Endothelial cell of hepatic sinusoid (primary cell): Measurements from ENCODE around the gene CCDC51.
"Not testable (repeated sequence)": the region's sequence is repeated elsewhere in the genome, so short reads cannot be mapped to it uniquely, and the experiment has no call there.

Source experiments
- in situ Hi-C: cut with HindIII; loops from 2 replicates; pipeline ENCODE4 v1.10.0; 2017; ENCODE audit warnings: low sequenced_read_pairs

The CCDC51 gene, protein sequence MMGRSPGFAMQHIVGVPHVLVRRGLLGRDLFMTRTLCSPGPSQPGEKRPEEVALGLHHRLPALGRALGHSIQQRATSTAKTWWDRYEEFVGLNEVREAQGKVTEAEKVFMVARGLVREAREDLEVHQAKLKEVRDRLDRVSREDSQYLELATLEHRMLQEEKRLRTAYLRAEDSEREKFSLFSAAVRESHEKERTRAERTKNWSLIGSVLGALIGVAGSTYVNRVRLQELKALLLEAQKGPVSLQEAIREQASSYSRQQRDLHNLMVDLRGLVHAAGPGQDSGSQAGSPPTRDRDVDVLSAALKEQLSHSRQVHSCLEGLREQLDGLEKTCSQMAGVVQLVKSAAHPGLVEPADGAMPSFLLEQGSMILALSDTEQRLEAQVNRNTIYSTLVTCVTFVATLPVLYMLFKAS

GRCh38 chr3:48439820-48440589, at the start of gene CCDC51, which contains the start of gene TMA7:
CCDC51 (minus strand) TSS chr3:48440119; CDS start chr3:48435128, 4,991 bp downstream.
TMA7 (plus strand) TSS chr3:48440257; CDS start chr3:48440297, 40 bp downstream.
- in situ Hi-C loops: loop anchor here (10.0 kb wide), 1 partner anchor 215 kb away; the partner anchor contains the start of gene CAMP

DNA sequence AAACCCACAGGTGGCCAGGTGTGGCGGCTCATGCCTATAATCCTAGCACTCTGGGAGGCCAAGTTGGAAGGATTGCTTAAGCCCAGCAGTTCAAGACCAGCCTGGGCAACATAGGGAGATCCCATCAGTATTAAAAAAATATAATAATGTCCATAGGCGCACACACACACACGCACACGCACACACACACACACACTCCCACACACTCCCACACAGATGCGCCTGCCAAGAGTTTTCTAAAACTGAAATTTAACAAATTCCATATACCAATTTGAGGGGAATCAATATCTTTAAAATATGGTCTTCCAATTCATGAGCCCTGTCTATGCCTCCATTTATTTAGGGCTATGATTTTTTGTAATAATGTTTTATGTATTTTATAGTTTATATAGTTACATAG, 47.0 kb upstream of the CCDC51 start:
- in situ Hi-C loops: no loop called here

DNA sequence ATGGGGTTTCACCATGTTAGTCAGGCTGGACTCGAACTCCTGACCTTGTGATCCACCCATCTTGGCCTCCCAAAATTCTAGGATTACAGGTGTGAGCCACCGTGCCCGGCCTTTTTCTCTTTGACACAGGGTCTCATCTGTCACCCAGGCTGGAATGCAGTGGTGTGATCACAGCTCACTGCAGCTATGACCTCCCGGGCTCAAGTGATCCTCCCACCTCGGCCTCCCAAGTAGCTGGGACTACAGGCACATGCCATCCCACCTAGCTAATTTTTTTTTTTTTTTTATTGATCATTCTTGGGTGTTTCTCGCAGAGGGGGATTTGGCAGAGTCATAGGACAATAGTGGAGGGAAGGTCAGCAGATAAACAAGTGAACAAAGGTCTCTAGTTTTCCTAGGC, 42.9 kb upstream of the CCDC51 start:
- in situ Hi-C loops: not testable (repeated sequence)

- in situ Hi-C loops: not testable (repeated sequence)
Measured at GRCh38 chr3:48480891-48481290, 41.0 kb upstream of the CCDC51 start.

DNA sequence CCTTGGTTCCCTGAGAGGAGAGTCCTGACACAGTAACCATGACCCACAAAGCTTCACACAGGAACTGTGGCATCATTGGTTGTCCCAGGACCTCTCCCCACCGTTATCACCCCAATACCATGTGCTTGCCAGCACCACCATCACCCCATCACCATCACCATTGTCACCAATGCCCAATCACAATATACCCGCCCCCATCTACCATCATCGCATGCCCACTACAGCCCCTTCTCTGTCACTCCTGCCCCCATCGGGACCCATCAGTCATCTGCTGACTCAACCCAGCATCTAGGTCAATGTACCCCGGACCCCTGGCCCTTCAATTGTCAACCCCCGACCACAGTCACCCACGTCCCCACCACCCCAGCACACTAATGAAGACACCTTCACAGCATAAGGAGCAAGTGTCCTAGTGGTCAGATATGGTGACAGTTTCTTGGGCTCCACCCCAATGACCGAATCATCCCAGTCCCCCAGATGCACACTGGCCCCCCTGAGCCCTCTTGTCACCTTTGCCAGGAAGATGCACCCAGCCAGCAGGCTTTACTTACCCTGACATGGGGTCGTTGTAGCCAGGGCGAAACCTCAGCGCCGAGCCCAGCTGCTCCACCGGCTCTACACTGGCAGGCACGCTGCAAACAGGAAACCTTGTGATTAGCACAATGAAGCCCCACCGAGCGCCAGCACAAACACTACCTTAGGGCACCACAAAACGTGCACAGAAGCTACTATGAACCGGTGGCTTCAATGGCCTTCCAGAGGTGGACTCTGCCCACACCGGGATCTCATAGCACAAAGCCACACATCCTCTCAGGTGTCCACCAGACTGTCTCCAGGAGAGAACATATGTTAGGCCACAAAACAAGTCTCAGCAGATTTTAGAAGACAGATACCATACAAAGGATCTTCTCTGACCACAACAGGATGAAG, 39.0 kb upstream of the CCDC51 start:
- in situ Hi-C loops: loop anchor here (10.0 kb wide), 1 partner anchor 156 kb away; the partner anchor contains the start of gene SLC26A6

DNA sequence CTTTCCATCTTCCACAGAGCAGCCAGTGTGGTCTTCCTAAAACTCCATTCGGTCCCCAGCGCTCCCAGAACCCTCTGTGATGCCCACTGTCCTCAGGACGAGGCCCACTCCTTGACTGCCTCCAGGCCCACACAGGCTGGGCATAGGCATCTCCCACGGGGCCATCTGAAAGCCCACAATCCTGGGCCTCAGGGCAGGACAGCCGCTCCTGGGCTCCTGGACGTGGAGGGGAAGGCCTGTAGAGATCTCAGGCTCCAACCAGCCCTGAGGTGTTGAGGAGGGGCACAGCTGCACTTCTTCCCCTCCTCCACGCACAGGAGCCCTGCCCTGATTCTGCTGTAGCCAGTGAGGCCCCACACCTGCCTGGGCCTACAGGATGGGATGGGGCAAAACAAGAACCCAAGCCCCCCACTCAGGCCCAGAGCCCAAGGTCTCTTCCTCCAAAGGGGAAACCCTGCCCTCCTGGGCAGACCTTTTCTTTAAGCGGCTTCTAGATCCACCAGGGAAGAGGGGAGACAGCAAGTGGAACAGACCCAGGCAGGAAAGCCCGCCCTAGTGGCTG, 38.1 kb upstream of the CCDC51 start:
- in situ Hi-C loops: loop anchor here (10.0 kb wide), 1 partner anchor 157 kb away; the partner anchor contains the start of gene SLC26A6

- in situ Hi-C loops: loop anchor here (10.0 kb wide), 1 partner anchor 158 kb away; the partner anchor contains the start of gene SLC26A6
Measured at GRCh38 chr3:48476426-48477053, 36.6 kb upstream of the CCDC51 start.

DNA sequence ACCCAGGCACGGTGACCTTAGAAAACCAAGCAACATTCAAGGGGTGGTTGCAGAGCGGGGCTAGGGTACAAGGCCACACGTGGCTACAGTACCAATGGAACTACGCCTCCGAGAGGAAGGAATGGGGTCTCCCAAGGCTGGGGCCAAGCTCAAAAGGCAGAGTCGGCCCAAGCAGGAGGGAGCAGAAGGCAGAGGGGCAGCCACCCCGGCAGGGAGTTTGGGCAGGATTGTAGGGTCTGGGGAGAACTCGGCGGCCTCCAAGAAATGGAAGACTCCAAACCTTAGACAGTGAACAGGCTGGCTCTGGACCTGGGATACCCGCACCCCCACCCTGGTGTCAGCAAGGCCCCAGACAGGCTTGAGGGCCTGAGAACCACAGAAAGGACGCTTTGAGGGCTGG, 35.3 kb upstream of the CCDC51 start:
- in situ Hi-C loops: loop anchor here (10.0 kb wide), 1 partner anchor 160 kb away; the partner anchor contains the start of gene SLC26A6

- in situ Hi-C loops: loop anchor here (5.0 to 10.0 kb wide), 2 partner anchors 78 to 160 kb away; partner anchors contain the start of gene SLC26A6
Measured at GRCh38 chr3:48474619-48475018, 34.7 kb upstream of the CCDC51 start.

DNA sequence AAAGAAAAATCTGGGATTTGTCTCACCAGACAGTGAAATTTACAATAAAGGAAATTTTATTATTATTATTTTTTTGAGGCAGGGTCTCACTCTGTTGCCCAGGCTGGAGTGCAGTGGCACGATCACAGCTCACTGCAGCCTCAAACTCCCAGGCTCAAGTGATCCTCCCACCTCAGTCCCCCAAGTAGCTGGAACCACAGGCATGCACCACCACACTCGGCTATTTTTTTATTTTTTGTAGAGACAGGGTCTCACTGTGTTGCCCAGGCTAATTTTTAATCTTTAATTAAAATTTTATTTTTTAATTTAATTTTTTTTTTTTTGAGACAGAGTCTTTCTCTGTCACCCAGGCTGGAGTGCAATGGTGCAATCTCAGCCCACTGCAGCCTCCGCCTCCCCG, 34.1 kb upstream of the CCDC51 start:
- in situ Hi-C loops: loop anchor here (5.0 to 10.0 kb wide), 2 partner anchors 78 to 161 kb away; partner anchors contain the start of gene SLC26A6

DNA sequence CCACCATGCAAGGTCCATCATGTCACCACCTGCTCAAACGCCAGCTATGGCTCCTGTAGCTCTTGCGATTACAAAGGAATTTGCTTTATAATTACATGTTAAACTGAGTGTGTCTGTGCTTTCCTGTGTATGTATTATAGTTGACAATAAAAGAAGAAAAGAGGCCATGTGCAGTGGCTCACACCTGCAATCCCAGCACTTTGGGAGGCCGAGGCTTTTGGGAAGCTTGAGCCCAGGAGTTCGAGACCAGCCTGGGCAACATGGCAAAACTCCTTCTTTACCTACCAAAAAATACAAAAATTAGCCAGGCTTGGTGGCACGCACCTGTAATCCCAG, 33.7 kb upstream of the CCDC51 start:
- in situ Hi-C loops: loop anchor here (5.0 to 10.0 kb wide), 2 partner anchors 79 to 161 kb away; partner anchors contain the start of gene SLC26A6

DNA sequence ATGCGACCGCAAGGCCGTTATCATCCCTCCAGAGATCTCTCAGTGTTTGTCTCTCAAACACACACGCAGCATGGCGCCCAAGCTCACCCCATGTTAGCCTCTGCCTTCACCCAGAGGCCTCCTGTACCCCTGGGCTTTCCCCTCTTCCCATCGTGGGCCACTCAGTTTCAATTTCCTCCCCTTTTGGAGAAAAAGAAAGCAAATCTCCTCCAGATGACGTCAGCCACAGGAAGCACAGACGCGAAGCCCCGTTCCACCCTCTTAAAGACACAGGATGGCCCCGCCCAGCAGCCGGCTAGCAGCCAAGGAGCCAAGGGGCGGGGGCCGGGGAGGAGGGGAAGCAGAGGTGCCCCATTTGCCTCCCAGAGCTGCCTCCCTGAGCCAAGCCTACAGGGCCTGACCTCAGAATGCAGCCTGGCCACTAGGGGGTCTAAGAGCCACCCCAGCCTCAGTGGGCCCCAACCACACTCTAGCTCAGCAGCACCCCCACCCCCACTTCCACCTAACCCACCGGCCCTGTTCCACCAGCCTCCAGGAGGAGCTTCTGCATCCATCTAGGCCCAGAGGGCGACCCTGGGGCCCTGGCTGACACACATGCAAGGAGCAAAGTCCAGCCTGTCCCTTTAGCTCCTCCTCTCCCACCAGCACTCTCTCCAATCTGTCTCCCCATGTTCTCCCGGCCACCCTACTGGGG, 33.2 kb upstream of the CCDC51 start:
- in situ Hi-C loops: loop anchor here (5.0 to 10.0 kb wide), 2 partner anchors 79 to 162 kb away; partner anchors contain the start of gene SLC26A6

GRCh38 chr3:48472673-48472922, 32.7 kb upstream of the CCDC51 start:
- in situ Hi-C loops: loop anchor here (5.0 to 10.0 kb wide), 2 partner anchors 80 to 162 kb away; partner anchors contain the start of gene SLC26A6

- in situ Hi-C loops: loop anchor here (5.0 to 10.0 kb wide), 2 partner anchors 82 to 165 kb away; partner anchors contain the start of gene SLC26A6
Measured at GRCh38 chr3:48470286-48470685, 30.4 kb upstream of the CCDC51 start.

DNA sequence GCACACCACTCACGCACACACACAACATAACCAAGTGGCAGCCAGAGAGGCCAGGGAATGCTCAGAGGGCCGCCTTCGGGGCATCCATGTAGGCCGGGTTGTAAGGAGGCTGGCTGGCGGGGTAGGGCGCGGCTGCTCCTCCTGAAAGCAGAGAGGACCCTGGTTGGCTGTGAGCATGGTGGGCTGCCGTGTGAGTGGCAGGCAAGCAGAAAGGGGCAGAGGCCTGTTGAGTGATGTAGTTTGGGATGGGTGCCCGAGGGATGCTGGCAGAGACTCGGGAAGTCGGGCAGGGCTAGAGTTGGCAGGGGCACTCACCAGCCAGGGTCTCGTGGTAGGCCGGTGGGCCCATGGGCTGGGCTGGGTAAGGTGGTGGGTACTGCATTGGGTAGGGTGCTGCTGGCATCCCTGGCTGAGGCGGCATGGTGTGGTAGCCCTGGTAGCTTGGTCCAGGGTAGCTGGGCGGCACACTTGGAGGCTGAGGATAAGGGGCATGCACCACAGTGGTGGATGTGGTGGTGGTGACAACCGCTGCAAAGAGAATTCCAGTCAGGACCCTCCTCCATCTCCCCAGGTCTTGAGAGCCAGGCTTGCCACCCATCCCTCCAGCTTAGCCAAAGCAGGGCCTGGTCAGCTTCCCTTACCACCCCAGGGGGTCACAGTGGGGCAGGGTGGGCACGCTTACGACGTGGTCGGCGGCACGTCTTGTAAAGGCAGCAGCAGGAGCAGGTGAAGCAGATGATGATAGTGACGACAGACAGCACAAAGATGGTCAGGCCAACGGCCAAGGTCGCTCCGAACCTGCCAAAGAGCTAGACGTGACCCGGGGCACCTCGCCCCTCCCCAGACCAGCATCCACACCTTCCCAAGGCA, 29.4 kb upstream of the CCDC51 start:
- in situ Hi-C loops: no loop called here

DNA sequence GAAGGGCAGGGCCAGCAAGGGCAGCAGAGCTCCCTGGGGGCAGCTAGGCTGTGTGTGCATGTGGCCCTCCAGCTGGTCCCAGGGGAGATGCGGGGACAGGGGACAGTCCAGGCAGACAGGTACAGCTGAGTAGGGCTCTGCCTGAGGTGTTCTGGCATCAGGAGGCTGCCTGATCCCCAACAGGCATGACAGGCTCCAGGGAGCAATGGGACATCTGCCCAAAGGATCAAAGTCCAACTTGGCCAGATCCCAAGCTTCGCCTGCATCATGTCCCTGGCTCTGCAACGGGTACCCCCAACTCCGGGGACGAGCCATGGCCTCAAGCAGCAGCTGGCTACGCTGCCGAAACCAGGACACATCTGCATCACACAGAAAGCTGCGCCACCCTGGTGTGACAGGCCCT, 28.4 kb upstream of the CCDC51 start:
- in situ Hi-C loops: no loop called here

DNA sequence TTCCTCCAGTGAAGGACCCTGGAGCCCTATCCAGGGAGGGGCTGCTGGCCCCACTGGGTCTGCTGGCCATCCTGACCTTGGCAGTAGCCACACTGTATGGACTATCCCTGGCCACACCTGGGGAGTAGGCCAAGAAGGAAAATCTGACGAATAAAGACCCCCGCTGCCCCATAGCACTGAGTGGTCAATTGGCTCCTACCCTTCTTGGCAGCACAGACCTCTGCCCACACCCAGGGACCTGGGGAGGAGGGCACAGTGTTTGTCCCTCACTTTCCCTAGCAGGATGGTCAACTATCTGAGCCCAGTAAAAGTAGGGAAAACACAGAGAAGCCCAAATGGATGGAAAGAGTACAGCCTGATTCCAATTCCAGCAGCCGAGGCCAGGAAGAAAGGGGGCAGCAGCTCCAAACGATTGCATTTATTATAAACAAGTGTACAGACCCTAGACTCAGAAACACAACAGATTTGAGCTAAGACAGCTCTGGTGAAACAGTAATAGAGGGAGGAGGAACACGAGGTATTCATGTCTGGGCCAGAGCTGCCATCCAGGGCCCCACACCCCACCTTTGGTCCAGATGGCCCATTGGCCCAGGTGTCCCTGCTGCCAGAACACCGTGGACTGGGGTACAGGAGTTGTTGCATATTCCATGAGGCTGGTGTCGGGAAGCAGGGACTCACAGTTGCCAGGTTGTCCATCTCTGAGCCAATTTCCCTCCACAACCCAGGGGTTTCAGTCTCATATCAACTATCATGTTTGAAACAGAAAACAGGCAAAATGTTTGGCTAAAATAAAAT, 27.8 kb upstream of the CCDC51 start:
- in situ Hi-C loops: no loop called here
